ENCODE results near the gene CYB561D1. TPM values are rescaled to one million over a fixed set of nuclear protein-coding genes. Genes with fewer than 3 reads are reported as not detected.

The CYB561D1 gene
- total RNA-seq, 3 donors from 2014 or later: 6.6 to 9.1 (median 8.2) TPM

DNA sequence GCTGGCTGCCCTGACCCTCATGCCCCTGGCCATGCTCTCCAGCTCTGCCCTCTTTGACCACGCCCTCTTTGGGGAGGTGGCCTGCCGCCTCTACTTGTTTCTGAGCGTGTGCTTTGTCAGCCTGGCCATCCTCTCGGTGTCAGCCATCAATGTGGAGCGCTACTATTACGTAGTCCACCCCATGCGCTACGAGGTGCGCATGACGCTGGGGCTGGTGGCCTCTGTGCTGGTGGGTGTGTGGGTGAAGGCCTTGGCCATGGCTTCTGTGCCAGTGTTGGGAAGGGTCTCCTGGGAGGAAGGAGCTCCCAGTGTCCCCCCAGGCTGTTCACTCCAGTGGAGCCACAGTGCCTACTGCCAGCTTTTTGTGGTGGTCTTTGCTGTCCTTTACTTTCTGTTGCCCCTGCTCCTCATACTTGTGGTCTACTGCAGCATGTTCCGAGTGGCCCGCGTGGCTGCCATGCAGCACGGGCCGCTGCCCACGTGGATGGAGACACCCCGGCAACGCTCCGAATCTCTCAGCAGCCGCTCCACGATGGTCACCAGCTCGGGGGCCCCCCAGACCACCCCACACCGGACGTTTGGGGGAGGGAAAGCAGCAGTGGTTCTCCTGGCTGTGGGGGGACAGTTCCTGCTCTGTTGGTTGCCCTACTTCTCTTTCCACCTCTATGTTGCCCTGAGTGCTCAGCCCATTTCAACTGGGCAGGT lies 49.5 kb downstream of the CYB561D1 start:
- TF ChIP-seq POLR2AphosphoS5 (IDR thresholded peaks at IDR 0.05) (no peak), POLR2A (IDR thresholded peaks at IDR 0.05) (no peak)
- TF ChIP-seq, protein P1, sequence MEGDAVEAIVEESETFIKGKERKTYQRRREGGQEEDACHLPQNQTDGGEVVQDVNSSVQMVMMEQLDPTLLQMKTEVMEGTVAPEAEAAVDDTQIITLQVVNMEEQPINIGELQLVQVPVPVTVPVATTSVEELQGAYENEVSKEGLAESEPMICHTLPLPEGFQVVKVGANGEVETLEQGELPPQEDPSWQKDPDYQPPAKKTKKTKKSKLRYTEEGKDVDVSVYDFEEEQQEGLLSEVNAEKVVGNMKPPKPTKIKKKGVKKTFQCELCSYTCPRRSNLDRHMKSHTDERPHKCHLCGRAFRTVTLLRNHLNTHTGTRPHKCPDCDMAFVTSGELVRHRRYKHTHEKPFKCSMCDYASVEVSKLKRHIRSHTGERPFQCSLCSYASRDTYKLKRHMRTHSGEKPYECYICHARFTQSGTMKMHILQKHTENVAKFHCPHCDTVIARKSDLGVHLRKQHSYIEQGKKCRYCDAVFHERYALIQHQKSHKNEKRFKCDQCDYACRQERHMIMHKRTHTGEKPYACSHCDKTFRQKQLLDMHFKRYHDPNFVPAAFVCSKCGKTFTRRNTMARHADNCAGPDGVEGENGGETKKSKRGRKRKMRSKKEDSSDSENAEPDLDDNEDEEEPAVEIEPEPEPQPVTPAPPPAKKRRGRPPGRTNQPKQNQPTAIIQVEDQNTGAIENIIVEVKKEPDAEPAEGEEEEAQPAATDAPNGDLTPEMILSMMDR (IDR thresholded peaks at IDR 0.05): no peak
- Histone ChIP-seq H3K36me3 (no peaks in the 10 kb centered on the region), H3K9me3 (no peaks in the 10 kb centered on the region), H3K4me1 (peaks cover 0 to 7% of the 10 kb centered on the region in 2 donors), H3K27me3 (no peaks in the 10 kb centered on the region), H3K27ac (no peak overlapping the region), H3K4me3 (no peak overlapping the region)
- intact Hi-C loops (cut with DNase I; ENCODE audit: low total_unique reads): loop anchor here (10.0 kb wide), 1 partner anchor 221 kb away; the partner anchor contains the start of gene EPS8L3
- no peak for DNase-seq (ENCODE audit: low spot score in 2 of 2)

DNA sequence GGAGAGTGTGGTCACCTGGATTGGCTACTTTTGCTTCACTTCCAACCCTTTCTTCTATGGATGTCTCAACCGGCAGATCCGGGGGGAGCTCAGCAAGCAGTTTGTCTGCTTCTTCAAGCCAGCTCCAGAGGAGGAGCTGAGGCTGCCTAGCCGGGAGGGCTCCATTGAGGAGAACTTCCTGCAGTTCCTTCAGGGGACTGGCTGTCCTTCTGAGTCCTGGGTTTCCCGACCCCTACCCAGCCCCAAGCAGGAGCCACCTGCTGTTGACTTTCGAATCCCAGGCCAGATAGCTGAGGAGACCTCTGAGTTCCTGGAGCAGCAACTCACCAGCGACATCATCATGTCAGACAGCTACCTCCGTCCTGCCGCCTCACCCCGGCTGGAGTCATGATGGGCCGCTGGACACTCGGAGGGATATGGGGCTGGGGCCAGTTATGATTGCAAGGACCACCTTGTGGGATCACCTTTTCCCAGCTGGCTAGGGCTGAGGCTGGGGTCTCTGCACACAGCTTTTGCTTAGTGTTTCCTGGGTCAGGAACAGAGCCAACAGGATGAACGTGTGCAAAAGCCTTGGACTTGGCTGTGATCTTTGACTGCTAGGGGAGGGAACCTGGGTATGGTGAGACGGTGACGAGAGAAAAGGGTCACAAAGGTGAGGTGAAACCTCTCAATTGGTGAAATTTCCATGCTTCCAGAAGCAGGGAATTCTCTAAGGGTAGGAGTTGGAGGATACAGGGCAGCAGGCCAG lies 50.3 kb downstream of the CYB561D1 start:
- Histone ChIP-seq H3K27ac (no peak overlapping the region), H3K36me3 (no peaks in the 10 kb centered on the region), H3K4me1 (peaks cover 0 to 7% of the 10 kb centered on the region in 2 donors), H3K4me3 (no peak overlapping the region), H3K9me3 (no peaks in the 10 kb centered on the region), H3K27me3 (no peaks in the 10 kb centered on the region)
- DNase-seq (ENCODE audit: low spot score in 2 of 2): no peak
- no peak for TF ChIP-seq POLR2A (IDR thresholded peaks at IDR 0.05)
- no peak for TF ChIP-seq POLR2AphosphoS5 (IDR thresholded peaks at IDR 0.05)
- TF ChIP-seq, protein P1 (IDR thresholded peaks at IDR 0.05): no peak
- intact Hi-C loops (cut with DNase I; ENCODE audit: low total_unique reads): loop anchor here (10.0 kb wide), 1 partner anchor 221 kb away; the partner anchor contains the start of gene EPS8L3

DNA sequence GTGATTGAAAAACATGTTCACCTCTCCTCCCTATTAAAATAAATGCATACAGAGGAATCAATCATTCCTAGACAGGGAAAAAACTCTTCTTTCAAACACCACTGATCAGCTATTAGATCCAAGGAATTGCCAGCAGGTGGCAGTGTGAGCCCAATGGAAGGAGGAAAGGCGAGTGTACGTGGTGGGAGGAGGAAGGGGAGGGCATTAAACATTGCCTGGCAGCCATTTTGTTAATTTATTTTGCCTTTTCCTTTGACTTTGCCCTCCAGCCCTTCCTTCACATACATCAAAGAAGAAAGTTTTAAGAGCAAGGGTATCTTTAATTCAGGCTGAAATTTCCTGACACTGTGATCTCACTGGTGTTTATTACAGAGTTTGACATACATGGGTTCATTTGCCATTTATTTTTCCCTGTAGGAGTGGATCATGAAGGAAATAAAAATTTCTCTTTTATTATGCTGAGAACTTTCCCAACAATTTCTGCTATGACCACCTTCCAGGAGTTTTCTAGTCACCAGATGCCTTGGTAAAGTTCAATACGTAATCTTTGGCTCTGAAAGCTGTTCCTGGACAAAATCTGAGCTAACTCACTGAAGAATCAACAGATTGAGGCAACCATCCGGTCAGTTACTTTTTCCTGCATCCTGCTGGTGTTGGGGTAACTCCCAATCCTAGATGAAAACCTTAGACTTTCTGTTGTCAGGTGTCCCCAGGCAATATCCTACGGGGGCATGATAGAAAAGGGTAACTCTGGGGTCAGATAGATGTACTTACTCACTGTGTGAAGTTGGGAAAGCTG lies 52.6 kb downstream of the CYB561D1 start:
- peak overlapping the region in 2 of 3 donors; percentile 73 to 98 for H3K4me3 ChIP-seq
- intact Hi-C loops (cut with DNase I; ENCODE audit: low total_unique reads): loop anchor here (10.0 kb wide), 1 partner anchor 218 kb away; the partner anchor contains the start of gene EPS8L3
- peak overlapping the region; percentile 98 for H3K27ac ChIP-seq
- peaks cover 0 to 7% of the 10 kb centered on the region in 2 donors for H3K4me1 ChIP-seq
- H3K27me3 ChIP-seq: no peaks in the 10 kb centered on the region
- TF ChIP-seq POLR2AphosphoS5 (IDR thresholded peaks at IDR 0.05) (peak in 2 of 3 donors; percentile 27 to 31), POLR2A (IDR thresholded peaks at IDR 0.05) (no peak)
- TF ChIP-seq, protein P1 (IDR thresholded peaks at IDR 0.05): peak; percentile 80 to 92 (median 83)
- peak; percentile 87 to 88 for DNase-seq (ENCODE audit: low spot score in 2 of 2)
- no peaks in the 10 kb centered on the region for H3K36me3 ChIP-seq
- no peaks in the 10 kb centered on the region for H3K9me3 ChIP-seq

DNA sequence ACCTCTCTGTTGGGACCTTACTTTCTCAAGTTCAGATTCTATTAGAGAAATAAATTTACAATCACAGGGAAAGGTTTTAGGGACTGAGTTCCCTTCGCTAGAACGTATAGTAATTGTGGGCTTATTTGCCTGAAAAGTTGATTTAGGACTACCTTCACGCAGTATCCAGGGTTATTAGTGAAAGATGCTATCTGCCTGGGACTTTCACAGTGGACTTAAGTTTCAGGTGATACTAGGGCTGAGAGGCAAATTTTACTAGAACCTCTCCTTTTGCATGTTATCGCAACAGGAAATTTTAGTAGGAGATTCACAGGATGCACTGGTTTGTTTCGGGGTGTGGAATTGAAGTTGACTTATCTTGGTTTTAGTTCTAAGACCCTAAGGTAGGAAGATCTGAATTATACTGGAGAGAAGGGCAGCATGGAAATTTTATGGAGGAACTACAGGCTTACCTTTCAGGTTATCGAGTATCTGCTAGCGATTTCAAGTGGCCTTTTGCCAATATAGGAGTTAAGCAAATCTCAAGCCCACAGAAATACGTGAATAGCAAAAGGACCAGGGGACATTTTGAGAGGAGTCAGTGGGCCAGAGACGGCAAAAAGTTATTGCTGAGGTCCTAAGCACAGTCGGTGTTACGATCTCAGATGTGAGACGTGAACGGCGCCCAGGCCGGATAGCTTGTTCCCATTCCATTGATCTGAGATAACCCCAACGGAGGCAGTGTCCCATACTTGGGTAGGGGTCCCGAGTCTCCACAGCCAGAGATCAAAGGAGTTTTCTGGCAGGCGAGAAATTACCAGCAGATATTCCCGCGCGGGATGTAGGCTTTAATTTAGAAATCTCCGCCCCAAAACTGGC lies 53.8 kb downstream of the CYB561D1 start:
- no peaks in the 10 kb centered on the region for H3K36me3 ChIP-seq
- peaks cover 0 to 7% of the 10 kb centered on the region in 2 donors for H3K4me1 ChIP-seq
- DNase-seq (ENCODE audit: low spot score in 2 of 2): peak in 1 of 2 donors; percentile 41
- H3K27ac ChIP-seq: peak overlapping the region; percentile 98
- no peaks in the 10 kb centered on the region for H3K9me3 ChIP-seq
- intact Hi-C loops (cut with DNase I; ENCODE audit: low total_unique reads): loop anchor here (10.0 kb wide), 1 partner anchor 217 kb away; the partner anchor contains the start of gene EPS8L3
- H3K4me3 ChIP-seq: peak overlapping the region; percentile 73 to 98 (median 85)
- no peaks in the 10 kb centered on the region for H3K27me3 ChIP-seq
- TF ChIP-seq POLR2A (IDR thresholded peaks at IDR 0.05) (no peak), POLR2AphosphoS5 (IDR thresholded peaks at IDR 0.05) (no peak)
- TF ChIP-seq, protein P1 (IDR thresholded peaks at IDR 0.05): no peak

Measured in breast epithelium (tissue), 4 donors.